ENCODE results near the gene TMEM181.

Gene TMEM181

GRCh38 chr6:158564243-158565121 lies 4.6 kb downstream of the TMEM181 start:
- no peak for DNase-seq (ENCODE audit: low read depth)

DNA sequence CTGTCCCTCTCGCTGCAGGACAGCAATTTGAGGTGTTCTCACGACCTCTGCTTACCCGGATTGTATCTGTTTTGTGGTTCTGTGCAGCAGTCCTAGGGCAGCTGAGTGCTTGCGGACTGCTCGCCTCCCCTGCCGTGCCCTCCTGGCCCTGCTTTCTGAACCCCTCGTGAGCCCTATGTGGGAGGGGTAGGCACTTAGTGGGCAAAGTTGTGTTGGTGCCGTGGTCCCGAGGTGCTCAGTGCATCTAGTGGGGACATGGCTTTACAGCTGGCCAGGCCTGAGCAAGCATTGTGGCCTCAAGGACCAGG lies 5.2 kb downstream of the TMEM181 start:
- no peak for DNase-seq (ENCODE audit: low read depth)

GRCh38 chr6:158565482-158566040 lies 5.7 kb downstream of the TMEM181 start:
- no peak for DNase-seq (ENCODE audit: low read depth)

DNA sequence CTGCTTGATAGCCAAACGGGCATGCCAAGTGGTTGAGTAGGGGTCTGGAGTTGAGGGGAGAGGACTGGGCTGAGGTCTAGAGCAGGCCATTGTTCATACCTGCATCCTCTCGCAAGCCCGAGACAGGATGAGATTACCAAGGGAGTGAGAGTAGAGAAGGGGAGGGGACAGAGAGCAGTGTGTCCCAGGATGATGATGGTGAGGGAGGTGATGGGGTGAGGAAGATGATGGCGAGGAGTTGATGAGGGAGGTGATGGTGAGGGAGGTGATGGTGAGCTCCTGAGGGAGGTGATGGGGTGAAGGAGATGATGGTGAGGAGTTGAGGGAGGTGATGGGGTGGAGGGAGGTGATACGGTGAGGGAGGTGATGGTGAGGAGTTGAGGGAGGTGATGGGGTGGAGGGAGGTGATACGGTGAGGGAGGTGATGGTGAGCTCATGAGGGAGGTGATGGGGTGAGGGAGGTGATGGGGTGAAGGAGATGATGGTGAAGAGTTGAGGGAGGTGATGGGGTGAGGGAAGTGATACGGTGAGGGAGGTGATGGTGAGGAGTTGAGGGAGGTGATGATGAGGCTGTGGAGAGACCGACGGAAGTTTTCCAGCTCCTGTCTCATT lies 6.4 kb downstream of the TMEM181 start:
- no peak for DNase-seq (ENCODE audit: low read depth)

- DNase-seq (ENCODE audit: low read depth), result no peak
These were observed 7.3 kb downstream of the TMEM181 start for GRCh38 chr6:158567152-158567551.

DNA sequence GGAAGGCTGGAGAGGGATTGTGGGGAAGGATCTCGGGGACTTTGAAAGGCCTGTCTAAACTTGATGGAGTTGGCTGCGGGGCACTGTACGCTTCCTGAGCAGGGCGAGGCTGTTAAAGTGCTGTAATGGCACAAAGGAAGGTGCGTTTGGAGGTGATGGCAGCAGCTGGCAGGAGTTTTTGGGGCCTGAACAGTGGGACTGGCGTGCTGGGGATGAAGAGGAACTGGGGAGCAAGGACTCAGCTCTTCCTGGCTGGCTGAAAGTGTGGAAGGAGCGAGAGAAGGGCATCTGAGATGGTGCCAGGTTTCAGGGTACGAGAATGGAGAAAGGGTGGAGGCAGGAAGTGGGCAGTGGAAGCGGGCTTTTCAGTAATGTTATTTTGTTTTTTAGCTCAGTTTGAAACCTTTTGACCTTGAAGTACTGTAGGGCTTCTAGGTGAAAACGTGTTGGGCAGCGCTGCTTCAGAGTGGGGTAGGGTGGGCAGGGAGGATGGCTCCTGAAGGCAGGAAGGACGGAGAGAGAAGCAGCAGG lies 8.0 kb downstream of the TMEM181 start:
- DNase-seq (ENCODE audit: low read depth), result no peak

DNA sequence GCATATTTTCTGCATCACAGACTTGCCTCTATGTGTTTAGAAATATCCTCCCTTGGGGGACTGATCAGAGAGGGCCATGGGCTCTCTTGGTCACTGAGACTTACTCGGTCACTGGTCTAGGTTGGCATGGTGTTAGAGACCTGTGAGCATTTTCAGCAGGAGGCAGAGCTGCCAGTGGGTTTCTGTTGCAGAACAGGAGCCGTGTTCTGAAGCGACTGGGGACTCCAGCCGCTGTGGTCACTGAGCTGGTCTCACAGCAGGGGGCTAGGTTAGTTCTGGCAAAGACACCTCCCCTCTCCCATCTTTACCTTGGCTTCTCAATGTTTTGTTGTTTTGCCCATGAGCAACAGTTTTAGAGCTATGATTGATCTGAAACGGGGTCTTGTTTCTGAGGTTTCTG lies 8.7 kb downstream of the TMEM181 start:
- DNase-seq (ENCODE audit: low read depth), result no peak

DNA sequence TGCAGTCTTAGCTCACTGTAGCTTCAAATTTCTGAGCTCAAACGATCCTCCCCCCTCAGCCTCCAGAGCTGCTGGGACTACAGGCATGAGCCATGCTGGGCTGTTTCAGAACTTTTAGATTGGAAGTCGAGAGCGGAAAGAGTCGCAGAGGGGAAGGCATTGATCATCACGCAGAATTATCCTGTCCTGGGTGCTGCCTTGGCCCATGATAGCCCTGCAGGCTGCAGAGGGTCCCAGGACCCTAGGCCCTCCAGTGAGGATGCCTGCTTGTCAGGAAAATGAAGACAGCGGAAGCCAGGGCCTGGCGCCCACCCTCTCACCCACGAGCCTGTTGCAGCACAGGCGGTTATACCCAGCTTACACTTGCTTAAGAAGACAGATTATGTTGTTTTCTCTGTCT lies 9.1 kb downstream of the TMEM181 start:
- no peak for DNase-seq (ENCODE audit: low read depth)

- no peak for DNase-seq (ENCODE audit: low read depth)
These were observed 10.7 kb downstream of the TMEM181 start for GRCh38 chr6:158570681-158570962.

- DNase-seq (ENCODE audit: low read depth), result no peak
These were observed 12.1 kb downstream of the TMEM181 start for GRCh38 chr6:158571826-158572652.

DNA sequence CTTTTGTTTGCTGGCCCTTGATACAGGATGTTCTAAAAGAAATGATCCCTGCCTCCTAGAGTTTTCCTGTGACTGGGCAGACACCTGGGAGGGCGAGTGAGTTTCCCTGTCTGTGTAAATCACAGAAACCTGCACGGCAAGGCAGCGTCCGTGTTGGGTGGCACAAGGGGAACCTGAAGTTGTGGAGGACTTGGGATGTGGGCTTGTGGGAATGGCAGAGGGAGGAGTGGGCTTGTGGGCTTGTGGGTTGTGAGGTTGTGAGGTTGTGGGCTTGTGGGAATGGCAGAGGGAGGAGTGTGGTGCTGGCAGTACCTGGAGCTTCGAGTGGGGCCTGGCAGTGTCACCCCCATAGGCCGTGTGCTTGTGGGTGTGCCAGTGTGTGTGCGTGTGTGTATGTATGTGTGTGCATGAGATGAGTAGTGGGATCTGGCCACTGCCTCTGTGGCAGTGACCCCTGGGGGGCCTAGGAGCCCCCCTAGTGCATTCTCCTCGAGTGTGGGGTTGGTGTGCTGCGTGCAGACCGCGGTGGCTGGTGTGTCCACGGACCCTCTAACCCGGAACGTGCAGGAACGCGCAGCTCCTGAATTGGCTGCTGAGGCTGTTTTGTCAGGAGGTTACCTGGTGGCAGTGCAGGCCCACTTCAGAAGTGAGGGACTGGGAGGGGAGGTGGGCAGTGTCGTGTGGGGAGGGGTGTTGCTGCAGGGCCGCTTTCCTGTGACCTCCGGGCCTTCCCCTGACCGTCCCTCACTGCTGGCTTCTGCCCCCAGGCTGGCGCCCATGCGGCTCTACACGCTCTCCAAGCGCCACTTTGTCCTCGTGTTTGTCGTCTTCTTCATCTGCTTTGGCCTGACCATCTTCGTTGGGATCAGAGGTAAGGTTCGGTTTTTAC lies 13.0 kb downstream of the TMEM181 start:
- no peak for DNase-seq (ENCODE audit: low read depth)

DNA sequence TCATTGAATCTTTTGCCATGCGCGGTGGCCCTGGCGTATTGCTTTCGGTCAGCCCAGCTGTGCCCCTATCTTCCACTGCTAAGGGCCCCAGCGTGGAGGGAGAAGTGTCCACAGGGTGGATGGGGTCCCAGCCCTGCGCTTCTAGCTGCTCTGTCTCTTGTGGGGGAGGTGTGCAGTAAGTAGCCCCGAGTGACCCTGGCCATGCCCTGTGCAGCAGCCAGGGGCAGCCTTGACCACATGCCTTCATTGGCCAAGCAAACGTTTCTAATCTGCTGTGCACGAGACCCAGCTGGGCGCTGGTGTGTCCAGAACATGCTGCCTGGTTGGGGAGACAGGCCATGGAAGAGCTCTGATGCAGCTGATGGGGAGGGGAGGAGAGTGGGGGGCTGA lies 13.6 kb downstream of the TMEM181 start:
- no peak for DNase-seq (ENCODE audit: low read depth)

DNA sequence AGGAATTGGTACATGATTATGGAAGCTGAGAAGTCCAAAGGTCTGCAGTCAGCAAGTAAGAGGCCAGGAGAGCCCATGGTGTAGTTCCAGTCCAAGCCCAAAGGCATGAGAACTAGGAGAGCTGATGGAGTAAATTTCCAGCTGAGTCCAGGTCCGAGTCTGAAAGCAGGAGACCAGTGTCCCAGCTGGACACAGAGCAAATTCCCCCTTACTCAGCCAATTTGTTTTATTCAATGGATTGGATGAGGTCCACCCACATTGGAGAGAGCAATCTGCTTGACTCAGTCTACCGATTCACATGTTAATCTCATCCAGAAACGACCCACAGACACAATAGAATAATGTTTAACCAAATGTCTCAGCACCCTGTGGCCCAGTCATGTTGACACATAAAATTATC lies 14.9 kb downstream of the TMEM181 start:
- DNase-seq (ENCODE audit: low read depth), result no peak

DNA sequence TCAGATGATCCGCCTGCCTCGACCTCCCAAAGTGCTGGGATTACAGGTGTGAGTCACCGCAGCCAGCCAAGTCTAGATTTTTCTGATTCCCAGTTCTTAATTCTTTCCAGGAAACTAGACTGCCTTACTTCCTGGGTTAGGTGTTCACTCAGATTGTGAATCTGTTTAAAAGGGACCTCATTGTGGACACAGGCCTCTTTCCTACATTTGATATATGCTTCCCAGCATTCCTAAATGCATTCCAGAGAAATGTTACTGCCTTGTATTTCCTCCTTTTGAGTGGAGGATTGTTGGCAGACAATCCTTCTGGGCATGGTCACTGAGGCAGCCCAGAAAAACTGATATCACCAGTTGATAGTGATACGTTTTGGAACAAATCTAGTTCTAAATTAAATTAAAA lies 15.7 kb downstream of the TMEM181 start:
- no peak for DNase-seq (ENCODE audit: low read depth)

GRCh38 chr6:158584236-158584651 lies 24.4 kb downstream of the TMEM181 start:
- no peak for DNase-seq (ENCODE audit: low read depth)

- DNase-seq (ENCODE audit: low read depth), result no peak
These were observed 26.8 kb downstream of the TMEM181 start for GRCh38 chr6:158586652-158587051.

- no peak for DNase-seq (ENCODE audit: low read depth)
These were observed 29.5 kb downstream of the TMEM181 start for GRCh38 chr6:158589366-158589765.

GRCh38 chr6:158591134-158591809 lies 31.4 kb downstream of the TMEM181 start:
- no peak for DNase-seq (ENCODE audit: low read depth)

DNA sequence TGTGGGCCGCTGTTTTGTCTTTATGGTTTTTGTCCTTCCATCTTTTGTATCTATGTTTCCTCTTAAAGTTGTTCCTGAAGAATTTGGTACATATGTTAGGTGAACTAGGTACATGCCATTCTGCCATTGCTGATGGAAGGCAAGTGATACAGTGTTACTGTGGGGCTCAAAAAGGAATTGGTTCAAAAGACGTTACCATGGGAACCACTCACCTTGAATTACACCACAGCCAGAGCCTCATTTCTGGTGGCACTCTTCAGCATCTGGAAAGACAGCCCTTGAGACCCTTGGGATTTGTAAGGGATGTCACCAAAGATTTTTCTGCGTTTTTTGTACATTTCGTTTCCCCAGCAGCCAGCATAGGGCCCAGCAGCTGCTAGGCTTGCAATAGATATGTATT lies 31.9 kb downstream of the TMEM181 start:
- DNase-seq (ENCODE audit: low read depth), result no peak

- no peak for DNase-seq (ENCODE audit: low read depth)
These were observed 33.8 kb downstream of the TMEM181 start for GRCh38 chr6:158593670-158594069.

GRCh38 chr6:158595223-158595622 lies 35.3 kb downstream of the TMEM181 start:
- DNase-seq (ENCODE audit: low read depth), result no peak
